ENCODE measurements around the gene PACRG.

DNA sequence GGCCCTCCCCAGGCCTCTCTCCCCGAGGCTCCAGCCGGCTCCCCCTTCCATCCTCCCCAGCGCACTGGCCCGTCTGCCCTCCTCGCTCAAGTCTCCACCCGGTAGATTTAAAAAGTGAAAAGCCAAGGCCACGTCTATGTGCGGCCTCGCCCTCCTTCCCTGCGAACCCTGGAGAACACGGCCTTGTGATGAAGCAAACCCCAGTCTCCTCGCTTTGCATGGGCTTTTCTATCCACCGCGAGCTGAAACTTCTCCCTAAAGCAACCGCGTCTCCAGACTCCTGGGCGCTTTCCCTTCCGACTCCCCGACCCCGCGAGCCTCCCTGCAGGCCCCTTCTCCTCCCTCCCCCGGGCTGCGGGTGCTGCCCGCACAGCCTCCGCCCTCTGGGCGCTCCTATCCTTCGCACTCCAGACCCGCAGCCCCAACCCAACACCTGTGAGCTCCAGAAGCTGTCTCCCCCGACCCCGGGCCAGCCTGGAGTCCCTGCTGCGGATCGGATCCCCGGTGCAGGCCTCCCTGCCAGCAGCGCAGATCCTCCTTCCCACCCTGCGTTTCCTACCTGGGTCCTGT, 421.6 kb downstream of the PACRG start:
- TF ChIP-seq TAF1 (IDR thresholded peaks at IDR 0.05; ENCODE audit: low read depth) (no peak), POLR2AphosphoS5 (IDR thresholded peaks at IDR 0.05) (no peak), EP300 (conservative IDR thresholded peaks at IDR 0.05; ENCODE audit: poor library complexity, severe bottlenecking) (no peak), EZH2 (IDR thresholded peaks at IDR 0.05; ENCODE audit: borderline replicate concordance, insufficient read depth, low read length, poor library complexity, severe bottlenecking) (no peak)
- TF ChIP-seq, protein P1, sequence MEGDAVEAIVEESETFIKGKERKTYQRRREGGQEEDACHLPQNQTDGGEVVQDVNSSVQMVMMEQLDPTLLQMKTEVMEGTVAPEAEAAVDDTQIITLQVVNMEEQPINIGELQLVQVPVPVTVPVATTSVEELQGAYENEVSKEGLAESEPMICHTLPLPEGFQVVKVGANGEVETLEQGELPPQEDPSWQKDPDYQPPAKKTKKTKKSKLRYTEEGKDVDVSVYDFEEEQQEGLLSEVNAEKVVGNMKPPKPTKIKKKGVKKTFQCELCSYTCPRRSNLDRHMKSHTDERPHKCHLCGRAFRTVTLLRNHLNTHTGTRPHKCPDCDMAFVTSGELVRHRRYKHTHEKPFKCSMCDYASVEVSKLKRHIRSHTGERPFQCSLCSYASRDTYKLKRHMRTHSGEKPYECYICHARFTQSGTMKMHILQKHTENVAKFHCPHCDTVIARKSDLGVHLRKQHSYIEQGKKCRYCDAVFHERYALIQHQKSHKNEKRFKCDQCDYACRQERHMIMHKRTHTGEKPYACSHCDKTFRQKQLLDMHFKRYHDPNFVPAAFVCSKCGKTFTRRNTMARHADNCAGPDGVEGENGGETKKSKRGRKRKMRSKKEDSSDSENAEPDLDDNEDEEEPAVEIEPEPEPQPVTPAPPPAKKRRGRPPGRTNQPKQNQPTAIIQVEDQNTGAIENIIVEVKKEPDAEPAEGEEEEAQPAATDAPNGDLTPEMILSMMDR (IDR thresholded peaks at IDR 0.05; ENCODE audit: poor library complexity, severe bottlenecking): no peak

All from neural cell (in vitro differentiated cells).